ENCODE results near the gene RASGRP3.

- no peak for TF ChIP-seq CTCF (IDR thresholded peaks at IDR 0.05)
- no peak for TF ChIP-seq ZFX (IDR thresholded peaks at IDR 0.05; ENCODE audit: borderline replicate concordance)
These were observed 1.3 kb downstream of the RASGRP3 start for GRCh38 chr2:33477473-33478468.
